GM19351 (cell line): ENCODE measurements around the gene CERS5.
"Not testable (repeated sequence)": the region's sequence is repeated elsewhere in the genome, so short reads cannot be mapped to it uniquely, and the experiment has no call there.

Experiments used
- ATAC-seq: cut with Tn5 transposase; IDR thresholded peaks from one replicate; pipeline ENCODE4 v1.9.1; 2021; ENCODE audit warnings: mild to moderate bottlenecking, moderate library complexity; ENCODE audit not compliant: unreplicated experiment

The CERS5 gene

GRCh38 chr12:50104417-50105366, 62.5 kb downstream of the CERS5 start:
- no peak for ATAC-seq

GRCh38 chr12:50103767-50104321, 63.3 kb downstream of the CERS5 start, which contains the start of gene GPD1:
Gene GPD1, plus strand, starts transcription at chr12:50104008. Its CDS starts 43 bp downstream, at chr12:50104051.
- no peak for ATAC-seq

GRCh38 chr12:50103351-50103750, 63.8 kb downstream of the CERS5 start:
- ATAC-seq = no peak

- ATAC-seq = no peak
Observed at GRCh38 chr12:50102646-50103309, 64.4 kb downstream of the CERS5 start.

GRCh38 chr12:50102131-50102531, 65.0 kb downstream of the CERS5 start:
- ATAC-seq = no peak

- ATAC-seq = no peak
Observed at GRCh38 chr12:50101663-50102062, 65.5 kb downstream of the CERS5 start.

- ATAC-seq = no peak
Observed at GRCh38 chr12:50100561-50100960, 66.6 kb downstream of the CERS5 start.

GRCh38 chr12:50099302-50100008, 67.7 kb downstream of the CERS5 start:
- ATAC-seq = no peak

GRCh38 chr12:50097952-50098351, 69.2 kb downstream of the CERS5 start:
- ATAC-seq = no peak

GRCh38 chr12:50090391-50090790, 76.8 kb downstream of the CERS5 start:
- ATAC-seq = no peak

- ATAC-seq = no peak
Observed at GRCh38 chr12:50089730-50090129, 77.4 kb downstream of the CERS5 start.

- ATAC-seq = no peak
Observed at GRCh38 chr12:50088577-50089335, 78.4 kb downstream of the CERS5 start.

GRCh38 chr12:50087995-50088394, 79.2 kb downstream of the CERS5 start:
- no peak for ATAC-seq

- ATAC-seq = no peak
Observed at GRCh38 chr12:50087151-50087550, 80.0 kb downstream of the CERS5 start.

GRCh38 chr12:50086148-50086547, 81.0 kb downstream of the CERS5 start:
- ATAC-seq = no peak

GRCh38 chr12:50085615-50086072, 81.5 kb downstream of the CERS5 start:
- ATAC-seq = peak; percentile 14

GRCh38 chr12:50084775-50085614, 82.2 kb downstream of the CERS5 start, which contains the start of gene SMARCD1:
Gene SMARCD1, plus strand, starts transcription at chr12:50085342. Its CDS starts 28 bp downstream, at chr12:50085370.
- peak; percentile 76 for ATAC-seq

- not testable (repeated sequence) for ATAC-seq
Observed at GRCh38 chr12:50084409-50084774, 82.8 kb downstream of the CERS5 start.

- no peak for ATAC-seq
Observed at GRCh38 chr12:50083301-50083700, 83.9 kb downstream of the CERS5 start.
